Suprapubic skin (tissue), 4 donors: ENCODE data around the gene ZFHX2.

Experiments used
- CTCF ChIP-seq, 2 donors: fragments of 200-600 bp in 1 of 2; fragments of 450-650 bp in 1 of 2; sonication (generic) in 1 of 2; IDR thresholded peaks; one replicate each; pipeline ENCODE4 v1.5.1; 2016 to 2019; ENCODE audit warnings: antibody characterized with exemption in 2 of 2, mild to moderate bottlenecking in 1 of 2, moderate library complexity in 1 of 2
- POLR2A ChIP-seq, 2 donors: fragments of 450-650 bp; IDR thresholded peaks; one replicate each; pipeline ENCODE4 v1.6.1; 2017; ENCODE audit warnings: antibody characterized with exemption in 2 of 2, mild to moderate bottlenecking in 2 of 2, moderate library complexity in 2 of 2
- POLR2AphosphoS5 ChIP-seq, 3 donors: sonication (generic); formaldehyde crosslinking; IDR thresholded peaks; one replicate each; pipeline ENCODE4 v1.6.1; 2017; ENCODE audit warnings: antibody characterized with exemption in 3 of 3

- no peak for TF ChIP-seq CTCF (IDR thresholded peaks at IDR 0.05)
- no peak for TF ChIP-seq POLR2A (IDR thresholded peaks at IDR 0.05)
- no peak for TF ChIP-seq POLR2AphosphoS5 (IDR thresholded peaks at IDR 0.05)
Measured at GRCh38 chr14:23556700-23557440, 5.3 kb upstream of the ZFHX2 start.
